GM12878 (cell line): ENCODE results near the gene SNAP47.

Source experiments
- CEBPB ChIP-seq, 2 experiments: fragments of 150-350 bp in 1 of 2; IDR thresholded peaks; 2 replicates each; pipeline ENCODE4 v1.6.1; 2012 to 2014; ENCODE audit warnings: low read depth in 2 of 2, low read length in 2 of 2, borderline replicate concordance in 1 of 2, inconsistent platforms in 1 of 2
- CREM ChIP-seq: IDR thresholded peaks from 2 replicates; pipeline ENCODE4 v1.6.1; 2014; ENCODE audit warnings: antibody characterized with exemption, low read depth
- CTCF ChIP-seq, 3 experiments: IDR thresholded peaks in 2 of 3; conservative IDR thresholded peaks in 1 of 3; 2 replicates each; pipeline ENCODE4 v1.5.1; 2011; ENCODE audit warnings: low read depth in 3 of 3, low read length in 3 of 3, mild to moderate bottlenecking in 3 of 3, control low read depth in 2 of 3, moderate library complexity in 2 of 3, inconsistent platforms in 1 of 3, mixed read lengths in 1 of 3; ENCODE audit not compliant: control insufficient read depth in 2 of 3, insufficient read depth in 1 of 3; ENCODE audit errors: extremely low read depth in 1 of 3
- EP300 ChIP-seq, 2 experiments: fragments of 150-350 bp in 1 of 2; IDR thresholded peaks; 2 replicates each; pipeline ENCODE4 v1.6.1; 2011 to 2012; ENCODE audit warnings: low read depth in 2 of 2, low read length in 2 of 2, borderline replicate concordance in 1 of 2, improper control_type of control experiment in 1 of 2, inconsistent platforms in 1 of 2; ENCODE audit not compliant: control insufficient read depth in 1 of 2
- NFXL1 ChIP-seq: fragments of 450-650 bp; IDR thresholded peaks from 2 replicates; pipeline ENCODE4 v1.6.1; 2017; ENCODE audit warnings: antibody characterized with exemption, mild to moderate bottlenecking, borderline replicate concordance
- NFYA ChIP-seq: IDR thresholded peaks from 2 replicates; pipeline ENCODE4 v1.6.1; 2011; ENCODE audit warnings: low read depth, mild to moderate bottlenecking, low read length, improper control_type of control experiment, borderline replicate concordance
- NR2C2 ChIP-seq: IDR thresholded peaks from 2 replicates; pipeline ENCODE4 v1.6.1; 2011; ENCODE audit warnings: borderline replicate concordance, low read depth; ENCODE audit not compliant: control insufficient read depth, insufficient read length
- POLR2A ChIP-seq: IDR thresholded peaks from 2 replicates; pipeline ENCODE4 v1.6.1; 2011; ENCODE audit warnings: low read depth, mild to moderate bottlenecking, low read length
- POLR2AphosphoS5 ChIP-seq: IDR thresholded peaks from 2 replicates; pipeline ENCODE4 v1.6.1; 2011; ENCODE audit warnings: mild to moderate bottlenecking, low read length, inconsistent platforms
- RFX5 ChIP-seq: IDR thresholded peaks from 2 replicates; pipeline ENCODE4 v1.6.1; 2011; ENCODE audit warnings: low read depth, low read length, improper control_type of control experiment
- TCF7 ChIP-seq: IDR thresholded peaks from 2 replicates; pipeline ENCODE4 v1.6.1; 2014; ENCODE audit warnings: antibody characterized with exemption, borderline replicate concordance

GRCh38 chr1:227793948-227794816 lies 58.9 kb downstream of the SNAP47 start:
- no peak for TF ChIP-seq RFX5
- no peak for TF ChIP-seq TCF7
- no peak for TF ChIP-seq NFXL1
- no peak for TF ChIP-seq POLR2AphosphoS5
- no peak for TF ChIP-seq CREM
- no peak for TF ChIP-seq NFYA
- no peak for TF ChIP-seq EP300 (IDR thresholded peaks at IDR 0.05; ENCODE audit: borderline replicate concordance in 1 of 2, control insufficient read depth in 1 of 2, low read depth in 2 of 2, low read length in 2 of 2)
- TF ChIP-seq CTCF (IDR thresholded peaks at IDR 0.05 in 2 of 3, conservative IDR thresholded peaks at IDR 0.05 in 1 of 3; ENCODE audit: control insufficient read depth in 2 of 3, extremely low read depth in 1 of 3, insufficient read depth in 1 of 3, low read depth in 3 of 3, low read length in 3 of 3) = no peak
- TF ChIP-seq CEBPB (IDR thresholded peaks at IDR 0.05; ENCODE audit: borderline replicate concordance in 1 of 2, low read depth in 2 of 2, low read length in 2 of 2) = no peak
- no peak for TF ChIP-seq POLR2A
- TF ChIP-seq NR2C2 = no peak
